Body of pancreas (tissue), 4 donors: ENCODE measurements around the gene KIF1B.

Experiments used
- CTCF ChIP-seq, 7 experiments: fragments of 450-650 bp in 4 of 7; fragments of 200-600 bp in 3 of 7; sonication (generic) in 3 of 7; IDR thresholded peaks; one replicate each; pipeline ENCODE4 v1.5.1; 2016 to 2019; ENCODE audit warnings: antibody characterized with exemption in 7 of 7
- POLR2A ChIP-seq, 3 donors: fragments of 450-650 bp; IDR thresholded peaks; one replicate each; pipeline ENCODE4 v1.6.1; 2016; ENCODE audit warnings: antibody characterized with exemption in 3 of 3, mild to moderate bottlenecking in 2 of 3

GRCh38 chr1:10306435-10306834 lies 96.1 kb downstream of the KIF1B start:
- TF ChIP-seq POLR2A (IDR thresholded peaks at IDR 0.05) (no peak), CTCF (IDR thresholded peaks at IDR 0.05) (no peak)
